Loucy (cell line): Measurements from ENCODE around the gene KRABD2.

ENCODE experiments used
- H2AFZ ChIP-seq: fragments of 200-600 bp; sonication (generic); 2 replicates; pipeline ENCODE4 v1.6.0; 2016; ENCODE audit warnings: antibody characterized with exemption, mild to moderate bottlenecking, low read length, moderate library complexity
- H3F3A ChIP-seq: fragments of 200-600 bp; 2 replicates; pipeline ENCODE4 v1.6.0; 2016; ENCODE audit warnings: antibody characterized with exemption, low read depth, mild to moderate bottlenecking
- H3K27me3 ChIP-seq: fragments of 200-600 bp; sonication (generic); 2 replicates; pipeline ENCODE4 v1.6.1; 2014; ENCODE audit warnings: low read length, mild to moderate bottlenecking; ENCODE audit not compliant: insufficient read depth, poor library complexity, severe bottlenecking
- H3K36me3 ChIP-seq: fragments of 200-600 bp; sonication (generic); 2 replicates; pipeline ENCODE4 v1.6.1; 2016; ENCODE audit warnings: low read length; ENCODE audit not compliant: insufficient read depth
- H3K4me1 ChIP-seq: fragments of 200-600 bp; sonication (generic); 2 replicates; pipeline ENCODE4 v1.5.1; 2014; ENCODE audit warnings: low read length, mild to moderate bottlenecking; ENCODE audit not compliant: insufficient read depth, poor library complexity, severe bottlenecking
- H3K4me2 ChIP-seq: fragments of 200-600 bp; sonication (generic); 2 replicates; pipeline ENCODE4 v1.6.0; 2014; ENCODE audit warnings: antibody characterized with exemption, low read length, low read depth, mild to moderate bottlenecking; ENCODE audit not compliant: poor library complexity, severe bottlenecking
- H3K4me3 ChIP-seq: fragments of 200-600 bp; sonication (generic); 2 replicates; pipeline ENCODE4 v1.5.1; 2014; ENCODE audit warnings: low read length, mild to moderate bottlenecking, mixed read lengths; ENCODE audit not compliant: poor library complexity, severe bottlenecking
- H3K79me2 ChIP-seq: fragments of 200-600 bp; sonication (generic); 2 replicates; pipeline ENCODE4 v1.6.1; 2014; ENCODE audit warnings: low read length; ENCODE audit not compliant: insufficient read depth
- H3K9ac ChIP-seq: fragments of 200-600 bp; sonication (generic); 2 replicates; pipeline ENCODE4 v1.6.0; 2014; ENCODE audit warnings: mild to moderate bottlenecking, low read depth, low read length, moderate library complexity; ENCODE audit not compliant: poor library complexity, severe bottlenecking
- H3K9me2 ChIP-seq: fragments of 200-600 bp; sonication (generic); replicated peaks from 2 replicates; pipeline ENCODE4 v1.6.1; 2016; ENCODE audit warnings: low read depth, low read length, mixed read lengths
- H3K9me3 ChIP-seq: fragments of 200-600 bp; sonication (generic); 2 replicates; pipeline ENCODE4 v1.6.1; 2014; ENCODE audit warnings: mild to moderate bottlenecking, antibody characterized with exemption, low read length, low read depth; ENCODE audit not compliant: insufficient read depth
- H4K20me1 ChIP-seq: fragments of 200-600 bp; sonication (generic); 2 replicates; pipeline ENCODE4 v1.6.0; 2014; ENCODE audit warnings: antibody characterized with exemption, low read length, mild to moderate bottlenecking; ENCODE audit not compliant: insufficient read depth, poor library complexity, severe bottlenecking
- CTCF ChIP-seq: fragments of 200-600 bp; sonication (generic); conservative IDR thresholded peaks from 2 replicates; pipeline ENCODE4 v1.5.1; 2014; ENCODE audit warnings: mild to moderate bottlenecking, antibody characterized with exemption, low read length
- EZH2phosphoT487 ChIP-seq: fragments of 200-600 bp; IDR thresholded peaks from 2 replicates; pipeline ENCODE4 v1.6.1; 2018; ENCODE audit warnings: antibody characterized with exemption, mild to moderate bottlenecking, moderate library complexity, borderline replicate concordance

The KRABD2 gene

GRCh38 chr17:8406174-8406573 lies 29.7 kb upstream of the KRABD2 start:
- no peaks in the 10 kb centered on the region for H3K36me3 ChIP-seq
- no peaks in the 10 kb centered on the region for H3K9me2 ChIP-seq
- H2AFZ ChIP-seq = no peak overlapping the region
- H3K9me3 ChIP-seq = no peaks in the 10 kb centered on the region
- H3K9ac ChIP-seq = no peak overlapping the region
- H3K27me3 ChIP-seq = no peaks in the 10 kb centered on the region
- H3F3A ChIP-seq = no peaks in the 10 kb centered on the region
- no peaks in the 10 kb centered on the region for H3K79me2 ChIP-seq
- no peaks in the 10 kb centered on the region for H3K4me1 ChIP-seq
- TF ChIP-seq CTCF = no peak
- no peak for TF ChIP-seq EZH2phosphoT487
- no peak overlapping the region for H3K4me2 ChIP-seq
- H4K20me1 ChIP-seq = no peaks in the 10 kb centered on the region
- no peak overlapping the region for H3K4me3 ChIP-seq

DNA sequence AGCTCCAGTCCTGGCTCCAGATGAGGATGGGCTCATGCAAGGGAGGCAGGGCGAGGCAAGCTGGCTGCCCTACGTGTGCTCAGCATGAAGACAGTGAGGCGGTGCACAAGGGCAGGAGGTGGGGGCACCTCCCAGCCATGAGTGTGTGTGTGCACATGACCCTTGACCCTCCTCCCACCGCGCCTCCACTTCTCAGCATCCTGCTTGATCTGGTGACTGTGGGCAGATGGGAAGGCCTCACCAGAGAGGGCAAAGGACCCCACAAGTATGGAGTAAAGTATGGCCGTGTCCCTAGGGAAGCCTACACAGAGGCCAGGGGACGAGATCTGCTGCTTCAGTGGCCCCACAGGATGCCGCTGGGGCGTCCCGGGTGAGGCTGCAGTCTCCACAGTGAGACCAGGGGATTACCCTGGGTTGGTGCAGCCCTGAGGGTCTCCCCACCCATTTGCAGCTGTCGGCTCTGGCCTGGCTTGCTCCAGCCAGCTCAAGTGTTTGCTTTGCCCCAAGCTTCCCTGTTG lies 29.1 kb upstream of the KRABD2 start:
- Histone ChIP-seq H3K9me2 (no peaks in the 10 kb centered on the region), H3K4me2 (no peak overlapping the region), H3K79me2 (no peaks in the 10 kb centered on the region), H3K36me3 (no peaks in the 10 kb centered on the region), H3F3A (no peaks in the 10 kb centered on the region), H3K9me3 (no peaks in the 10 kb centered on the region), H2AFZ (no peak overlapping the region), H3K9ac (no peak overlapping the region), H3K4me1 (no peaks in the 10 kb centered on the region), H4K20me1 (no peaks in the 10 kb centered on the region), H3K4me3 (no peak overlapping the region), H3K27me3 (no peaks in the 10 kb centered on the region)
- TF ChIP-seq CTCF (no peak), EZH2phosphoT487 (no peak)

DNA sequence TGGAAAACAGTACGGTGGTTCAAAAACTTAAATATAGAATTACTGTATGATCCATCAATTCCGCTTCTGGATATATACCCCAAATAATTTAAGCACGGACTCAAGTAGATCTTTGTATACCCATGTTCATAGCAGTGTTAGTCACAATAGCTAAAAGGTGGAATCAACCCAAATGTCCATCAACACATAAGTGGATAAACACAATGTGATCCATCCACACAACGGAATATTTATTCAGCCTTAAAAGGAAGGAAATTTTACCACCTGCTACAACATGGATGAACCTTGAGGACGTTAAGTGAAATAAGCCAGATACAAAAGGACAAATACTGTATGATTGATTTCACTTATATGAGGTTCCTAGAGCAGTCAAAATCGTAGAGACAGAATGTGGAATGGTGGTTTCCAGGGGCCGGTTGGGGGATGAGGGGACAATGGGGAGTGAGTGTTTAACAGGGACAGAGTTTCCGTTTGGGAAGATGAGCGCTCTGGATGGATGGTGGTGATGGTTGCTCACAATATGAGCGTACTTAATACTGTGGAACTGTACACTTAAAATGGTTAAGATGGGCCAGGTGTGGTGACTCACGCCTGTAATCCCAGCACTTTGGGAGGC lies 26.5 kb upstream of the KRABD2 start:
- Histone ChIP-seq H3K4me2 (no peak overlapping the region), H2AFZ (no peak overlapping the region)

More for the DNA sequence above, 26.5 kb upstream of the KRABD2 start:
- Histone ChIP-seq H3K27me3 (no peaks in the 10 kb centered on the region), H3K9me2 (no peaks in the 10 kb centered on the region), H3K4me1 (no peaks in the 10 kb centered on the region), H3K36me3 (no peaks in the 10 kb centered on the region), H3F3A (no peaks in the 10 kb centered on the region), H3K9ac (no peak overlapping the region), H4K20me1 (no peaks in the 10 kb centered on the region), H3K79me2 (no peaks in the 10 kb centered on the region), H3K9me3 (no peaks in the 10 kb centered on the region), H3K4me3 (no peak overlapping the region)
- TF ChIP-seq CTCF (no peak), EZH2phosphoT487 (no peak)
